Measurements from ENCODE around the gene DLG1.

The DLG1 gene

DNA sequence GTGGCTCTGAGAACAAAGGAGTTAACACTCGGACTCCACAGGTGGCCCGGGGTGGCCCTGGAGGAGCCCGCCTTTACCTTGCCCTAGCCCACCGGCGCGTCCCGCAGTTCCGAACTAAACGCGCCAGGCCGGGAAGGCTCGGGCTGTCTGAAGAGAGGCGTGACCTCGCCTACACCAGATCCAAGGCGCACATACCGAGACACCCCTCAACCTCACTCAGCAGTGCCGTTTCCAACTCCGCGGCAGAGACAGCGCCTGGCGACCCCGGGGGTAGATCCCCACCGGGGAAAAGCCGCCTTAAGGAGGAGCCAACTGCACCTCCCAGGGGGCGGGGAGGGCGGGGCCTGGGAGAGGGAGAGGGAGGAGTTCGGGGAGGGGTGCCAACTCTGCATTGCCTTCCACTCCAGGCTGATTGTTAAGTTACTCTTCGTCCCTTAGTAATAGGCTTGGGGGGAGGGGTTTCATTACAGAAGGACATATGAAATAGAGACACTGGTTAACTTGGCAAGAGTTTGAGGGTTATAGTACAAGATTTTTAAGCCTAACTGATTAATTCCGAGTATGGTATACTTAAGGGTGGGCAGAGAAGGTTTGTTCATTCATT is at the start of gene DLG1:
DLG1 (minus strand) TSS at position 272 of the 604 bp plus-strand sequence. CDS start 1,408 bp downstream, outside the sequence.
- DNase-seq = peak; percentile 87

DNA sequence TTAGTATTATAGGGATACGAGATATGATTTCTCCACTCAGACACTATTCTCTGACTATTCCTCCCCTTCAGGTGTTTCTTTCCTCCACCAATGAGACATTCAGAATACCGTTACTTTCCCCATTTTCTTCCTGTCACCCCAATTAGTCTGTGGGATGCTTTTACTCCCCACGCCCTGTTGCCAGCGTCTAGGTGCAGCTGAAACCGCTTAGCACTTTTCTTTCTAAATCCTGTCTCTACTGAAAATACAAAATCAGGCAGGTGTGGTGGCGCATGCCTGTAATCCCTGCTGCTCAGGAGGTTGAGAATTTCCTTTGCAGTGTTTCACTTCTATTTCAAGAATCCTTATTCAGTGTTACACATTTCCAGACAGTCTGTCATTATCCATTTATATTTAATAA is 49.6 kb upstream of the DLG1 start:
- DNase-seq = no peak

DNA sequence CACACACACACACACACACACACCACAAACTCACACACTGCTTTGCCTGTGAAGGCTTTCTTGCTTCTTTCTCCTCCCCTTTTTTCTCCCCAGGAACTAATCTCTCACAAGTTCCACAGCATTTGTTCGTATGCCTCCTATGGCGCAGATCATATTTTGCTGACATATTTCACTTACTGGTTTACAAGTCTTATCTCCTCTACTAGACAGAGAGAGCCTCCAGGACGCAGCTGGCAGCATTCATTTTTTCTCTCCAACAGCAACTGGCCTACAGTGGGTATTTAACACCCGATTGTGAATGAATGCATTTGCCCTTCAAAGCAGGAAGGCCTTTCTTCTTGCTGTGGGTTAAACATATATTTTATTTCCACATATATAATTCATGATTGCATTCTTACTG is 47.0 kb upstream of the DLG1 start:
- DNase-seq = no peak

DNA sequence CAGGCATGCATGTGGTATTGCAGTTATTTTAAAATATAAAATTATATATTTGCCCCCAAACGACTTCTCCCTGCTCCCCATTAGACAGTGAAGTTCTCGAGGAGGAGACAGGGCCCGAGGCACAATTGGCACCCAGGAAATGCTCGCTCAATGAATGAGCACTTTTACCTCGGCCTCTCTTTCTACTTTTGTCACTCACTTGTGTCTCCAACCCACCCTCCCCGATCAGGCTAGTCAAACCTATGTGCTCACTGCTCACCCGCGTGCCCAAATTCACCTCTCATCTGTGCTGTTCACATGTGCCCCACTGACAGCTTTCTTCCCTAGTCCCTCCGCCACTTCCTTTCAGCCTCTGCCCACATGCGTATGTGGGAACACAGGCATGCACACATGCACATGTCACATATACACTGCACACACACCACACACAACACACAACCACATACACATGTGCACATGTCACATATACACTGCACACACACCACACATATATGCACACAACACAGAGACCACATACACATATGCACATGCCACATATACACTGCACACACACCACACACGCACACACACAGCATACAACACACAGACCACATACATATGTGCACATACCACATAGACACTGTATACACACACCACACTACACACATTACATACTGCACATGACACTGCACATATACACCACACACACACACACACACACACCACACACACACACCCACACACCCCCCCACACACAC is 46.3 kb upstream of the DLG1 start:
- DNase-seq = no peak

DNA sequence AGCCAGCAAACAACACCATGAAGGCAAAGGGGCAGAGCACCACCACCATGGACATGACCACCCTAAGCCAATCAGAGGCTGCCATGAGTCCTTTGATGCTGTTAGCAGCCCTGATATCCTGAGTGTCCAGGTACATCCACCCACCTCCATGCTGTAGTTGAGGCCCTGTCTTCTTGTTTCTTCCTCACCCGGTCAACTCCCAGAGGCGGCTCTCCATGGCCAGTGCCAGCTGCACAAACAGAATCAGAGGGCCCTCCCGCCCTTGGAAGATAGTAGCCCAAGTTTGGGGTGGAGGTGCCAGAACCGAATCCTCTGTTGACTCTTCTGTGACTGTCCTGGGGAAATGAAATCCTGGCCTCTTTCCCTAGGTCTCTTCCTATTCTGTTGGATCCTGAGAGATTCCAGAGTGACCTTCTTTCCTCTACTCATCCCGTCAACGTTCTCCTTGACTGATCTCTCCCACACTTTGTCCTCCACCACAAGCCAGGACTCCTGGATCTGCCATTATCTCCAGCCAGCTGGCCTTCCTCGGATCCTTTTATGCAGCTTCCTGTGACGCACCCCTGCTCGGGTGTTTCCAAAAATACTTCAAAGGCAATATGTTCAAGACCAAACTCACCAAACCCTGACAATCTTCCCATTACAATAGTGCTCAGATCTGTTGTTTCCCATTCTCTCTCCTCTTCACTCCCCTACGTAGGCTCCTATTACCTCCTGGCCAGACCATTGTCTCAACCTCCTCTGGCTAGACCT is 45.4 kb upstream of the DLG1 start:
- DNase-seq = no peak

DNA sequence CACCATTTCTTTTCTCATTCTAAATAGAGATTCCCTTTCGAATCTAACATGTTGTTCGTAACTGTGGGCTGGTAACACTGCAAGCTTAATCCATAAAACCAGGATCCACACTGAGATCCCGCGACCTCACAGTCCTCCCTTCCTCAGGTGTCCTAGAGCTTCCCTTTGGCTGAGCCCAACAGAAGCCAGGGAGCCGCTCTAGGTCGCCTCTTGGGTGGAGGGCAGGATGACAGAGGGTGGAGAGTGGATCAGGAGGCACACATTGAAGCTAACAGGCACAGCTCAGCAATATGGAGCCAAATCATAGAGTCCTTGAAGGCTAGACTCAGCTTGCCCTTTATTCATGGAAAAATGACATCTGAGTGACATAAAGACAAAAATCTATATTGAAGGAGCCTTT is 44.7 kb upstream of the DLG1 start:
- no peak for DNase-seq

DNA sequence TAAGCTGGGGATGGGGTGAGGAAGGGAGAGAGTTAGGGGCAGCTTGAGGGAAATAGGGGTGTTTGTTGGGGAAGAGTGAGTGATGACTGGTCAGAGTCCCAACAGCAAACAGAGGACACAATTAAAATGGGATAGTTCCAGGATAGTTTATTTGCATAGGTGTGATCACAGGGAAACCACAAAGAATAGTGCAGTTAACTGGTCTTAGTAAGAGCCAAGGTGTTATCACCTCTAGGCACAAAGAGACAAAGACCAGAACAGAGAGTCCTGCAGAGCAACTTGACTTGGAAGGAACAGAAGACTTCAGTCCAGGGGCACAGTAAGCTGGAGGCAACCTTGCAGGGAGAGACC is 42.1 kb upstream of the DLG1 start:
- peak; percentile 30 for DNase-seq

DNA sequence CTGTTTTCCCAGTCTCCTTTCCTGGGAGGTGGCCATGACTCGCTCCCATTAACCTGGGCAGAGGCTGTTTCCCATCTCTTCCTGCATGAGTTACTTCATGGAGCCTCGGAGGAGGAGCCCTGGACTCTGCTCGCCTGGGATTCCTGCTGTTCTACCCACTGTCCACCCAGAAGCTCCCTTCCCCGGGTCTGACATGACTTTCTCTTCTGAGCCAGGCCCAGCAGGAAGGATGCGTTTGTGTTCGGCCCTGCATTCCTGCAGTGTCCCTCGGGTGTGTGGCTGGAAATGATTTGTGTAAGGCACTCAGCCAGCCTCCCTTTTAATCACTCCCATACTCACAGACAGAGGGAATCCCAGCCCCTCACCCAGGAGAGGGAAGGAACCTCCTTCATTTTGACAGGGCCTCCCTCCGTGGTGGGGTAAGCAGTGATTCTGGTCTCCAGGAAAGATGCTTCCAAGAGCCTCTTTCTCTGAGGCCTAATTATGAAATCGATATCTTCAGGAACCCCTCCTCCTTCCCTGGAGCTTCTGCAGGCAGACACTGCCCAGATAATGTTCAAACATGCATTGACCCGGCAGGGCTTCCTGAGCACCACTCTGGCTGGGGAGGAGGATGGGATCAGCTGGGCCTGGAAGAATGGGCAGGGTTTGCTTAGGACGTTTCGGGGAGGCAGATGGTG is 41.6 kb upstream of the DLG1 start:
- no peak for DNase-seq

DNA sequence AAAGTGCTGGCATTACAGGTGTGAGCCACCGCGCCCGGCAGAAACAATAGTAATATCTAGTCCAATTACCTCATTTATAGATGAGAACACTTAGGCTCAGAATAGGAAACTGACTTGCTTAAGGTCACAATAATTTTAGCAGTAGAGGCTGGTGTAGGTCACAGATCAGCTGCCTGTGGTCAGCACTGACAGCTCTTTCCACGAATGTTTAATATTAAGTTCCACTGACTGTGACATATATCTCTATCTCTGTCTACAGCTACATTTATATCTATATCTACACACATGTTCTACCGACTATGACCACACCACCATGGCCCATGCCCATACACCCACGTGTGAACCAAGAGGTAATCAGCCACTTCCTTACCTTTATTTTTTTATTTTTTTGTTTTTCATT is 40.2 kb upstream of the DLG1 start:
- DNase-seq = no peak

DNA sequence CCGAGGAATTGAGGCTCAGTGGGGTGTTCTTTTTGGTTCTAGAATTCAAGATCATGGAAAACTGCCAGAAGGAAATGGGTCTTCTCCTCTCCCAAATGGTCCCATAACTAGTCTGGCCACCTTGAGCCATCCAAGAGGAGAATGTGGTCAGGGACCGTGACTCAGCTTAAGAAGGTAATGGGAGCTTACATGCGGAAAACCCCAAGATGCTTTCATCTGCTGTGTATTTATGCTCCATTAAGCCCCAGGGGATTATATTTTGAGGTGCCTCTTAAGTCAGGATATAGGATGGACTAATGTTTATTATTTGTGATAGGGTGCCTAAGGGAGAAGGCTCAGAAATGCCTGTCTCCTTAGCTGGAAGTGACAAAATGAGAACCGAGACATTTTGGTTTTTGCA is 39.2 kb upstream of the DLG1 start:
- DNase-seq = no peak

DNA sequence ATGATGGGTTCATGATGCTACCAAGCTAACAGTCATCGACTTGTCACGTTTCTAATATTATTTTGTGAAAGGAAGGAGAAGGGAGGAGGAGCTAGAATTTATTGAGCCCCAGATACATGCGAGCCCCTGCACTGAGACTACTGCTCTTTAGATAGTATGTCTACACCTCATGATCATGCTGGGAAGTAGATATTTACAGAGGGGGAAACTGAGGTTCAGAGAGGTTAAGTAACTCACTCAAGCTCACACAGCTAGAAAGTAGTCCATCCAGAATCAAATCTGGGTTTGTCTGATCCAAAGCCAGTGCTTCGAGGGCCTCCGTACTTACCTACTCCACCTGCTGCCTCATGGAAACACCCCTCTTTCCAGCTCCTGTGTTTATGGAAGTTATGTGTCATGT is 38.8 kb upstream of the DLG1 start:
- no peak for DNase-seq

DNA sequence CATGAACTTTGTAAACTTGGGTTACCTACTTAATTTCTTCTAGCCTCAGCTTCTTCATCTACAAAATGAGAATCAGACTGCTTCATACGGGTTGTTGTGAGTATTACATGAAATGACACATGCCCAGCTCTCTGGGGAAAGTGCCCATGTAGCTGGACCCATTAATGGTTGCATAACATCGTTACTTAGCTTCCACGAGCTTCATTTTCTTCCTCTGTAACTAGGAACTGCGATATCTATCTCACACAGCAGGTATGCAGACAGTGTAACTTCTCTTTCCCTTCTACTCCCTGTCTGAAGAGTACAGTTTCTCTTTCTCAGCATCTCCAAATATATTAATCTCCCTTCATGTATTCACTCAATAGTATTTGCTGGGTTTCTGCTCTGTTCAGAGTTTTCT is 37.9 kb upstream of the DLG1 start:
- DNase-seq = no peak

DNA sequence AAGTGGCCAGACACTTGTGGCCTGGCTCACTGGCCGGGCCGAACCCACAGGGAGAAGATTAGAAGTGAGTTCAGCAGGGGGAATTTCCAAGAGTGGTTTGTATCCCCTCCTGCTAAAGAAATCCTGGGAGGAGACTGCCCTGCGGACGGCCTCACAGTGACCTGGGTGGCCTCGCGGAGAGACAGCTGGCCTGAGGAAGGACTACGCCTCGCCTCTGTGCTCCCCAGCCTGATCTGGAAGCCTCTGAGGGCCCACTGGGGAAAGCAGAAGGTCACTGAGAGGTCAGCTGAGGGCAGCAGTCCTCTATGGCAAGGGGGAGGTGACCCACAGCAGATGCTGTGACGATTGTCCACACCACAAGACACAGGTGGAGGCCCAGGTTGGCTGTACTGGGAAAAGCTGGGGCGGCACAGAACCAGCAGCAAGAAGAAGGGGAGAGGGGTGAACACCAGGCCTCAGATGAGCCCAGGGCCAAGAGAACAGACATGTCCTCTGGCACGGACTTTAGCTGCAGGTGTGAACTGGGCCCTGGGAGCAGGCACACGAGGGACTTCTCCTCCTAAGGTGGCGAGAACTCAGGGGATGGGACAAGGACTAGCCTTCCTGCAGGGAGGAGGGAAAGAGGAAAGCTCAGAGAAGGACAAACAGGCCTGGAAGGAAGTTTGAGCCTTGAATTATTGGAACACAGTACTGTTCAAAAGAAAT is 37.2 kb upstream of the DLG1 start:
- DNase-seq = no peak

DNA sequence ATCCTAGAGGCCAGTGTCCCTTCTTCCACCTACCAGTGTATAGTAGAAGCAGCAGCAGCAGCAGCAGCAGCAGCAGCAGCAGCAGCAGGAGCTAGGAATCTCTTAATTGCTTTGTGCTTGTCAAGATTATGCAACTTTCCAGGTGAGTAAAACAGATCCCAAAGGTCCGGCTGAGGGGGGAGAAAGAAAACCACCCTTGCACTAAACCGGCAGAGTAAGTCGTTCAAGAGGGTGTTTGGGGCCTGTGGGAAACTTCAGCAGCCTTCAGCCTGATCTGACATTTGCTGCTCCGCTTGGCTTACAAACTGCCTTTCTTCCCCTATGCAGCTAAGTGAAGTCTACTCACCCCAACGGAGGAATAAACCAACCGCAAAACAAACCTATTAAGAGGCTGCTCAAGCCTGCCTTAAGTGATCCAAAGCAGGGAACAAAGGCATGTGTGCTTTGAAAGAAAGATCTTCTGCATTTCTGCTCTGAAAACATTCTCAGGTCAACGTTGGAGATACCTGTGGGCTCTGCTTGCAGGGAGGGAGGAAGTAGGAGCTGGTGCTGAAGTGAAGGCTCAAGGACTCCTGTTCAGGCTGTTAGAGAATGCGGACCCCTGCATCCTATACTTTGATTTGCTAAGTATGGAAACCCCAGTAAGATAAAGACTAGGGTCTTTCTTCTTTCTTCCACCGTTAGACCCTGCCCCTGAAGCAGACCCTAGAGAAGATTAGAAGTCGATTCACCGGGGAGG is 35.7 kb upstream of the DLG1 start:
- DNase-seq = no peak

DNA sequence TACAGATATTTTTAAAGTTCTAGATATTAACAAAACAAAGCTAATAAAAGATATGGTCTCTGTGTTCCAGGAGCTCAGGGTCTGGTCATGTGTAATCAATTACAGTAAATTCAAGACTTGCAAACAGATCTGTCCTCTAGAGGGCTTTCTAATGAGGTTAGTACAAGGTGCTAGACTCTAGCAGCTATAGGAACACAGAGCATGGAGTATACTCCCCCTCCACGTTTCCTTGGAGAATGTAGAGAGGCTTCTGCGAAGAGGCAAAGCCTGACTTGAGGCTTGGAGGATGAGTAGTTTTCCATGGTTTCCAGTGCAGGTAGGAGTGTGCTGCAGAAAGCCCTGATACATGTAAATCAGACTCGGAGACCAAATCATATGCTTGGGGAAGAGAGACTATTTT is 32.7 kb upstream of the DLG1 start:
- no peak for DNase-seq

DNA sequence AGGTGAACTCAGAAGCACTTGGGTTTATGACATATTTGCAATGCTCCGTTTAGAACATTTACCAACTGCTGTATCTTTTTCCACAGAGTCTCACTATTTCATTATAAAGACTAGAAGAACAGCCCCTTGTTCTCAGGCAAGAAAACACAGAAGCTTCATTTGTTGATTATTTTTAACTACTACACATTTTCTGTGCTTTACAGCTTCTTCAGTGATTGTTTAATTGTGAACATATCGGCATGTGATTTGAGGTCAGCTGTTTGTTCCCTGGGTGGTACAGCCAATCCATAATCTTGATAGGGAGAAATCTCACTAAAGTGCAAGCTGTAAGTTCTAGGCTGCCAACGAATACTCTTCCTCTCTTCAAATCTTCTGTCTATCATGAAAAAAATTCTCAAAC is 31.0 kb upstream of the DLG1 start:
- no peak for DNase-seq

DNA sequence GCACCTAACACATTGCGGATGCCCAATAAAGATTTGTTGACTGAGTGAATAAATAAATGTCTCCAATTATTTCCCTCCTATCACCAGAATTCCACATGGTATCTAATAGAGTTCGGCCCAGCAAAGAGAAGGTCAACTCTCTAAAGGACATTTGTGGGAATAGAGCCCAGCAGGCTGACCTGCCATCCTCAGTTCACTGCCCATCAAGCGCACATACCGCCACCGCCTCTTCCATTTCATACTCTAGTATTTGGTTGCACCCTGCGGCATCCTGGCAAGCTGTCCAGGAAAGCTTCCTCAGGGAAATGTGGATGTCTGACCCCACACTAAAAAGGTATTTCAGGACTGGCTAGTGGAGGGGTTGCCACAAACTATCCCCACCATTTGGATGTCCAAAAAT is 29.8 kb upstream of the DLG1 start:
- no peak for DNase-seq

DNA sequence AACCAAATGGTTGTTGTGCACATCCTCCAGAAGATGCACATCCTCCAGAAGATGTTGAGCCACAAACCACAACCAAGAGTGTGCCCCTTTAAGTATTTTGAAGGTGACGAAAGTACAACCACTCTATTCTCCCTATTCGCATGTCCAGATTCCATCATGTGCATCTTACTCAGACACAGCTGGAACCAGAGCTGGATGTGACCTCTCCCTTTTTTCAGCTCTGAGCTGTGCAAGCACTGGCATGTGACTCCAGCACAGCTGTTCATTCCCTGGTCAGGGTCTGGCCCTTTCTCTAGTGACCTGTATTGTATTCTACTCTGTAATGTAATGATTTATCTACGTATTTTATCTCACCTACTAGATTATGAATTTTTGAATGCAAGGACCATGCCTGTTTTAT is 29.3 kb upstream of the DLG1 start:
- DNase-seq = no peak

DNA sequence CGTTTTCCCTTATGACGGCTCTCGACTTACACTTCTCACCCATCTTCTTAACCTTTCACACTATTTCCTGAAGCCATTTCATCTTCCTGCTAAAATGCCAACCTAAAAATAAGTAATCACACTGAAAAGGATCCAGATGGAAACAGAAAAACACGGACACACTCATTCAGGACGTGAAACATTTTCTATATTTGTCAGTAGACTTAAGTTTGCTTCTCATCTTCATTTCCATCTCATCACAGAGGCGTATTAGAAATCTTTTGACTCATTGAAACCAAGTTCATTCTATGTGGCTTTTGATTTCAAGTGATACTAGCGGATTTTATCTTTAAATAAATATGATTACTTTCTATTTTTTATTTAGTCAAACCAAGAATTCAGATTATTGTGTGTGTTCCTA is 27.4 kb upstream of the DLG1 start:
- no peak for DNase-seq

DNA sequence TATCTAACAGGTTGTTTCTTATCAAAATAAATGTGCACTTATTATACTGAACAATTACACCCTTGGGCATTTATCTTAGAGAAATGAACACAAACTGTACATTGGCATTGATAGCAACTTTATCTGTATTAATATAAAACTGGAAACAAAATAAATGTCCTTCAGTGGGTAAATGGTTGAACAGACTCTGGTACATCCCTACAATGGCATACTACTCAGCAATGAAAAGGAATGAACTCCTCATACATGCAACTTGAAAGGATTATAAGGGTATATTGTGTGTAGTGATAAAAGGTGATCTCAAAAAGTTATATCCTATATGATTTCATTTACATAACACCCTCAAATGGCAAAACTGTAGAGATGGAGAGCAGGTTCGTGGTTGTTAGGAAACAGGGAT is 23.7 kb upstream of the DLG1 start:
- DNase-seq = no peak

DNA sequence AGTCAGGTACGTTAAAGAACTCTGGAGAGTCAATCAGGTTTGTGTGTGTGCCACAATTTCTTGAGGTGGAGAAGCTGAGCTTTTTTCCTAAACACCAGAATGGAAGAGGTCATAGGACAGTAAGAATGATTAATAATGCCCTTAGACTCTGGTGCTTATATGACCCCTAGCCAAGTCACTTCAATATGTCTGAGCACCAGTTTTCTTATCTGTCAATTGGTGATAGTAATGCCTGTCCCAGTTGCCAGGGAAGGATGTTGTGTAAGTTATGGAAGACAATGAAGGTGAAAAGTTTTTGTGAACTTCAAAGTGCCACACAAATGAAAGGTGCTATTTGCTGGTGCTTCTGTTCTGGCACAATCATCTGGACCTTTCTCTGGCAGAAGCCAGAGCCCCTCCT is 22.2 kb upstream of the DLG1 start:
- DNase-seq = no peak

DNA sequence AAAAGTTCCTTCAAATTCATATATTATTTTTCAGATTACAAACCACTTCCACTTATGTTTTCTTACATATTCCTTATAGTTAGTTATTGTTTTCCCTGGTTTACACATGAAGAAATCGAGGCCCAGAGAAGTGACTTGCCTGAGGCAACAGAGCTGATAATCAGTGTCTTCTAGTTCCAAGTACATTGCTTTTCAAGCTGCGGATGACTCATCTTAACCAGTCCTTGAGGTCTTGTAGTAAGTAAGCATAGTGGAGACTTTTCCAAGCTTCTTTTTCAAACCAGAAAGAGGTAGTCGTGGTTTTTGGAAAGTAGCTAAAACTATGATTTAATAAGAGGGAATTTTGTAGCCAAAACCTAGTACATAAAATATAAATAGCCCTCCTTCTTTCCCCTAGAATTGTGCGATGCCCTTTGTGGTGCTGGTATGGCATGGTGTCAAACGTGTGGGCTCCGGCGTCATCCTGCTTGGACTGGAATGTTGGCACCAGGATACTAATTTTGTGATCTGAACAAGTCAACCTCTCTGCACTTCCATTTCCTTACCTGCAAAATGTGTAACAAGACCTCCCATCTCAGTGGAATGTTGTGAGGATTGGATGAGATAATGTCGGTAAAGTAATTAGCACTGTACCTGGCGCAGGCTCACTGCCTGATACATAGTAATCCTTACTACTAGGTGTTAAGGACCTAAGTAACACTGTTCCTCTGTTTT is 19.0 kb upstream of the DLG1 start:
- no peak for DNase-seq

All from NCI-H526 treated with DMSO at 0.1 percent for 48 hours (cell line).